OCI-LY7 (cell line): Measurements from ENCODE around the gene RBKS.

Experiments used
- EZH2phosphoT487 ChIP-seq: fragments of 200-600 bp; sonication (generic); IDR thresholded peaks from 2 replicates; pipeline ENCODE4 v1.6.1; 2018; ENCODE audit warnings: low read depth, borderline replicate concordance, mild to moderate bottlenecking, mixed run types, antibody characterized with exemption, low read length, moderate library complexity, mixed read lengths
- TF ChIP-seq, protein P1 (sequence below): fragments of 200-600 bp; sonication (generic); conservative IDR thresholded peaks from 2 replicates; pipeline ENCODE4 v1.5.1; 2014; ENCODE audit warnings: mild to moderate bottlenecking, antibody characterized with exemption, low read length, moderate library complexity, mixed read lengths

- TF ChIP-seq, protein P1, sequence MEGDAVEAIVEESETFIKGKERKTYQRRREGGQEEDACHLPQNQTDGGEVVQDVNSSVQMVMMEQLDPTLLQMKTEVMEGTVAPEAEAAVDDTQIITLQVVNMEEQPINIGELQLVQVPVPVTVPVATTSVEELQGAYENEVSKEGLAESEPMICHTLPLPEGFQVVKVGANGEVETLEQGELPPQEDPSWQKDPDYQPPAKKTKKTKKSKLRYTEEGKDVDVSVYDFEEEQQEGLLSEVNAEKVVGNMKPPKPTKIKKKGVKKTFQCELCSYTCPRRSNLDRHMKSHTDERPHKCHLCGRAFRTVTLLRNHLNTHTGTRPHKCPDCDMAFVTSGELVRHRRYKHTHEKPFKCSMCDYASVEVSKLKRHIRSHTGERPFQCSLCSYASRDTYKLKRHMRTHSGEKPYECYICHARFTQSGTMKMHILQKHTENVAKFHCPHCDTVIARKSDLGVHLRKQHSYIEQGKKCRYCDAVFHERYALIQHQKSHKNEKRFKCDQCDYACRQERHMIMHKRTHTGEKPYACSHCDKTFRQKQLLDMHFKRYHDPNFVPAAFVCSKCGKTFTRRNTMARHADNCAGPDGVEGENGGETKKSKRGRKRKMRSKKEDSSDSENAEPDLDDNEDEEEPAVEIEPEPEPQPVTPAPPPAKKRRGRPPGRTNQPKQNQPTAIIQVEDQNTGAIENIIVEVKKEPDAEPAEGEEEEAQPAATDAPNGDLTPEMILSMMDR: no peak
- TF ChIP-seq EZH2phosphoT487: no peak
Observed at GRCh38 chr2:27779417-27780055, 110.7 kb downstream of the RBKS start.
